Bronchial epithelial cell (primary cell): Measurements from ENCODE around the gene JARID2. TPM values are rescaled to one million over a fixed set of nuclear protein-coding genes. Genes with fewer than 3 reads are reported as not detected.
A peak's percentile ranks its signal among the peaks of the same experiment; 100 is the strongest.

Experiments
- DNase-seq: peaks from one replicate; pipeline ENCODE4 v3.0.0-alpha.2; 2010; ENCODE audit warnings: low read depth
- FAIRE-seq: peaks from 2 replicates; lab custom pipeline; 2011; peaks lifted over from hg19 to GRCh38; lab: Jason Lieb, UNC
- H3K27me3 ChIP-seq: 2 replicates; pipeline ENCODE4 v1.5.1; 2011; ENCODE audit warnings: low read length; ENCODE audit not compliant: control insufficient read depth, insufficient read depth
- H3K36me3 ChIP-seq: 2 replicates; pipeline ENCODE4 v1.5.1; 2011; ENCODE audit warnings: low read length; ENCODE audit not compliant: control insufficient read depth, insufficient read depth
- H3K4me3 ChIP-seq: 2 replicates; pipeline ENCODE4 v1.5.1; 2011; ENCODE audit warnings: mild to moderate bottlenecking, low read depth, low read length, control low read depth
- CTCF ChIP-seq: IDR thresholded peaks from 2 replicates; pipeline ENCODE4 v1.5.1; 2011; ENCODE audit warnings: mild to moderate bottlenecking, moderate library complexity, low read length, control low read depth, inconsistent platforms; ENCODE audit not compliant: insufficient read depth, severe bottlenecking
- total RNA-seq: library from RNA; depleted of rRNA; stranded (reverse); fragments of >200 nt; gene quantifications from 2 replicates; pipeline ENCODE4 v1.2.1, GENCODE V29; 2014

Gene JARID2
- total RNA-seq, 1 donor from 2014 or later = 29.2 TPM

GRCh38 chr6:15423286-15423993 is 177.6 kb downstream of the JARID2 start:
- FAIRE-seq (no peak), DNase-seq (no peak)
- no peak for TF ChIP-seq CTCF
- Histone ChIP-seq H3K36me3 (peaks cover 1% of the 10 kb centered on the region), H3K27me3 (no peaks in the 10 kb centered on the region), H3K4me3 (no peak overlapping the region)

- TF ChIP-seq CTCF = no peak
- Histone ChIP-seq H3K27me3 (no peaks in the 10 kb centered on the region), H3K36me3 (peaks cover 1% of the 10 kb centered on the region), H3K4me3 (no peak overlapping the region)
- DNase-seq = peak; percentile 42
- FAIRE-seq = no peak
Observed at GRCh38 chr6:15425947-15426346, 180.1 kb downstream of the JARID2 start.

- peaks cover 1% of the 10 kb centered on the region for H3K36me3 ChIP-seq
- no peak for TF ChIP-seq CTCF
- no peaks in the 10 kb centered on the region for H3K27me3 ChIP-seq
- DNase-seq = no peak
- no peak overlapping the region for H3K4me3 ChIP-seq
- FAIRE-seq = no peak
Observed at GRCh38 chr6:15426395-15426794, 180.5 kb downstream of the JARID2 start.

GRCh38 chr6:15426901-15427300 is 181.0 kb downstream of the JARID2 start:
- H3K27me3 ChIP-seq = no peaks in the 10 kb centered on the region
- no peak for FAIRE-seq
- no peak for DNase-seq
- H3K36me3 ChIP-seq = peaks cover 1% of the 10 kb centered on the region
- no peak overlapping the region for H3K4me3 ChIP-seq
- no peak for TF ChIP-seq CTCF

GRCh38 chr6:15427331-15428070 is 181.6 kb downstream of the JARID2 start:
- H3K36me3 ChIP-seq = no peaks in the 10 kb centered on the region
- DNase-seq = no peak
- H3K27me3 ChIP-seq = no peaks in the 10 kb centered on the region
- TF ChIP-seq CTCF = no peak
- H3K4me3 ChIP-seq = no peak overlapping the region
- FAIRE-seq = no peak
